Panc1 (cell line): ENCODE data around the gene POTEI.
"Not testable (repeated sequence)": the region's sequence is repeated elsewhere in the genome, so short reads cannot be mapped to it uniquely, and the experiment has no call there.

Source experiments
- POLR2AphosphoS5 ChIP-seq: IDR thresholded peaks from 2 replicates; pipeline ENCODE4 v1.6.1; 2012; ENCODE audit warnings: mild to moderate bottlenecking, low read depth, low read length, moderate library complexity
- SIN3A ChIP-seq: IDR thresholded peaks from 2 replicates; pipeline ENCODE4 v1.6.1; 2012; ENCODE audit warnings: low read depth, mild to moderate bottlenecking, low read length, moderate library complexity, borderline replicate concordance; ENCODE audit not compliant: insufficient read depth
- TCF7L2 ChIP-seq: IDR thresholded peaks from 2 replicates; pipeline ENCODE4 v1.6.1; 2011; ENCODE audit warnings: mild to moderate bottlenecking, low read depth, low read length, inconsistent platforms
- TF ChIP-seq, protein P1 (sequence below): fragments of 450-650 bp; IDR thresholded peaks from 2 replicates; pipeline ENCODE4 v1.5.1; 2017; ENCODE audit warnings: mild to moderate bottlenecking

DNA sequence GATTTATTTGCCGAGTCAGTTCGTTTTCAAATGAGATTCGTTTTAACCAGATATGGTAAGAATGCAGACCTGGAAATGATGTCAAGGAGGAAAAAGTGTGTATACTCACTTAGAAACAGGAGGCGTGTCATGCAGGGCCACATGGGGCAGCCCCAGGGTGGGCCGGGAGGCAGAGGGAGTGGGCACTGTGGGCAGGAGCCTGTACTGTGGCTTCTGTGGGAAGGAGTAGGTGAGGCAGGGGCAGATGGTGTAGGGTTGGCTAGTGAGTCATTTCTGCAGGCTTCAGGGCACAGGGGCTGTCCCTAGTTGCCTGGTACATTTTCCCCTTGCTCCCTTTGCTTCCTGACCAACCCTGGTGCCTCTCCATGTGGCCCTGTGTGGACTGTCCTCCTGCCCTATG, 22.1 kb upstream of the POTEI start:
- TF ChIP-seq, protein P1, sequence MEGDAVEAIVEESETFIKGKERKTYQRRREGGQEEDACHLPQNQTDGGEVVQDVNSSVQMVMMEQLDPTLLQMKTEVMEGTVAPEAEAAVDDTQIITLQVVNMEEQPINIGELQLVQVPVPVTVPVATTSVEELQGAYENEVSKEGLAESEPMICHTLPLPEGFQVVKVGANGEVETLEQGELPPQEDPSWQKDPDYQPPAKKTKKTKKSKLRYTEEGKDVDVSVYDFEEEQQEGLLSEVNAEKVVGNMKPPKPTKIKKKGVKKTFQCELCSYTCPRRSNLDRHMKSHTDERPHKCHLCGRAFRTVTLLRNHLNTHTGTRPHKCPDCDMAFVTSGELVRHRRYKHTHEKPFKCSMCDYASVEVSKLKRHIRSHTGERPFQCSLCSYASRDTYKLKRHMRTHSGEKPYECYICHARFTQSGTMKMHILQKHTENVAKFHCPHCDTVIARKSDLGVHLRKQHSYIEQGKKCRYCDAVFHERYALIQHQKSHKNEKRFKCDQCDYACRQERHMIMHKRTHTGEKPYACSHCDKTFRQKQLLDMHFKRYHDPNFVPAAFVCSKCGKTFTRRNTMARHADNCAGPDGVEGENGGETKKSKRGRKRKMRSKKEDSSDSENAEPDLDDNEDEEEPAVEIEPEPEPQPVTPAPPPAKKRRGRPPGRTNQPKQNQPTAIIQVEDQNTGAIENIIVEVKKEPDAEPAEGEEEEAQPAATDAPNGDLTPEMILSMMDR = not testable (repeated sequence)
- not testable (repeated sequence) for TF ChIP-seq SIN3A, POLR2AphosphoS5, TCF7L2
